ENCODE measurements around the gene DOK1. TPM values are rescaled to one million over a fixed set of nuclear protein-coding genes. Genes with fewer than 3 reads are reported as not detected.
"Not testable (repeated sequence)": the region's sequence is repeated elsewhere in the genome, so short reads cannot be mapped to it uniquely, and the experiment has no call there.

The DOK1 gene
- total RNA-seq, 1 experiment from 2014 or later, result 6.2 TPM

GRCh38 chr2:74559912-74560311 lies 5.4 kb downstream of the DOK1 start:
- Histone ChIP-seq H3K36me3 (ENCODE audit: control insufficient read depth, insufficient read depth, low read length) (no peaks in the 10 kb centered on the region), H3K27me3 (ENCODE audit: control insufficient read depth, insufficient read depth, low read length) (peaks cover 2% of the 10 kb centered on the region; the same call in 1 of the 2 replicates), H3K27ac (ENCODE audit: low read length) (no peak overlapping the region), H3K4me3 (ENCODE audit: low read depth in 2 of 2, low read length in 2 of 2) (no peak overlapping the region), H3K4me1 (ENCODE audit: control insufficient read depth, insufficient read depth, low read length) (no peaks in the 10 kb centered on the region), H3K9me3 (ENCODE audit: control insufficient read depth, insufficient read depth, low read depth, low read length) (no peaks in the 10 kb centered on the region)
- TF ChIP-seq, protein P1, sequence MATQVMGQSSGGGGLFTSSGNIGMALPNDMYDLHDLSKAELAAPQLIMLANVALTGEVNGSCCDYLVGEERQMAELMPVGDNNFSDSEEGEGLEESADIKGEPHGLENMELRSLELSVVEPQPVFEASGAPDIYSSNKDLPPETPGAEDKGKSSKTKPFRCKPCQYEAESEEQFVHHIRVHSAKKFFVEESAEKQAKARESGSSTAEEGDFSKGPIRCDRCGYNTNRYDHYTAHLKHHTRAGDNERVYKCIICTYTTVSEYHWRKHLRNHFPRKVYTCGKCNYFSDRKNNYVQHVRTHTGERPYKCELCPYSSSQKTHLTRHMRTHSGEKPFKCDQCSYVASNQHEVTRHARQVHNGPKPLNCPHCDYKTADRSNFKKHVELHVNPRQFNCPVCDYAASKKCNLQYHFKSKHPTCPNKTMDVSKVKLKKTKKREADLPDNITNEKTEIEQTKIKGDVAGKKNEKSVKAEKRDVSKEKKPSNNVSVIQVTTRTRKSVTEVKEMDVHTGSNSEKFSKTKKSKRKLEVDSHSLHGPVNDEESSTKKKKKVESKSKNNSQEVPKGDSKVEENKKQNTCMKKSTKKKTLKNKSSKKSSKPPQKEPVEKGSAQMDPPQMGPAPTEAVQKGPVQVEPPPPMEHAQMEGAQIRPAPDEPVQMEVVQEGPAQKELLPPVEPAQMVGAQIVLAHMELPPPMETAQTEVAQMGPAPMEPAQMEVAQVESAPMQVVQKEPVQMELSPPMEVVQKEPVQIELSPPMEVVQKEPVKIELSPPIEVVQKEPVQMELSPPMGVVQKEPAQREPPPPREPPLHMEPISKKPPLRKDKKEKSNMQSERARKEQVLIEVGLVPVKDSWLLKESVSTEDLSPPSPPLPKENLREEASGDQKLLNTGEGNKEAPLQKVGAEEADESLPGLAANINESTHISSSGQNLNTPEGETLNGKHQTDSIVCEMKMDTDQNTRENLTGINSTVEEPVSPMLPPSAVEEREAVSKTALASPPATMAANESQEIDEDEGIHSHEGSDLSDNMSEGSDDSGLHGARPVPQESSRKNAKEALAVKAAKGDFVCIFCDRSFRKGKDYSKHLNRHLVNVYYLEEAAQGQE (IDR thresholded peaks at IDR 0.05; ENCODE audit: insufficient read depth in 1 of 2, low read depth in 2 of 2, low read length in 1 of 2), result no peak
- TF ChIP-seq TCF7L2 (IDR thresholded peaks at IDR 0.05; ENCODE audit: low read depth, low read length) (no peak), POLR2AphosphoS5 (IDR thresholded peaks at IDR 0.05; ENCODE audit: low read depth, low read length) (no peak), SIN3A (IDR thresholded peaks at IDR 0.05; ENCODE audit: borderline replicate concordance, insufficient read depth, low read depth, low read length) (no peak)
- TF ChIP-seq, protein P2, sequence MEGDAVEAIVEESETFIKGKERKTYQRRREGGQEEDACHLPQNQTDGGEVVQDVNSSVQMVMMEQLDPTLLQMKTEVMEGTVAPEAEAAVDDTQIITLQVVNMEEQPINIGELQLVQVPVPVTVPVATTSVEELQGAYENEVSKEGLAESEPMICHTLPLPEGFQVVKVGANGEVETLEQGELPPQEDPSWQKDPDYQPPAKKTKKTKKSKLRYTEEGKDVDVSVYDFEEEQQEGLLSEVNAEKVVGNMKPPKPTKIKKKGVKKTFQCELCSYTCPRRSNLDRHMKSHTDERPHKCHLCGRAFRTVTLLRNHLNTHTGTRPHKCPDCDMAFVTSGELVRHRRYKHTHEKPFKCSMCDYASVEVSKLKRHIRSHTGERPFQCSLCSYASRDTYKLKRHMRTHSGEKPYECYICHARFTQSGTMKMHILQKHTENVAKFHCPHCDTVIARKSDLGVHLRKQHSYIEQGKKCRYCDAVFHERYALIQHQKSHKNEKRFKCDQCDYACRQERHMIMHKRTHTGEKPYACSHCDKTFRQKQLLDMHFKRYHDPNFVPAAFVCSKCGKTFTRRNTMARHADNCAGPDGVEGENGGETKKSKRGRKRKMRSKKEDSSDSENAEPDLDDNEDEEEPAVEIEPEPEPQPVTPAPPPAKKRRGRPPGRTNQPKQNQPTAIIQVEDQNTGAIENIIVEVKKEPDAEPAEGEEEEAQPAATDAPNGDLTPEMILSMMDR (IDR thresholded peaks at IDR 0.05), result no peak
- intact Hi-C loops (cut with micrococcal nuclease; ENCODE audit: unreplicated experiment) (no loop called here), in situ Hi-C loops (cut with HindIII; ENCODE audit: low pct_unique_long_range_greater_than_20kb, low sequenced_read_pairs) (no loop called here)
- no peak for DNase-seq (ENCODE audit: low read depth, low spot score)
- no TSS peak for BruUV-seq (replicated peaks)
- no peak for ATAC-seq
- ChIA-PET POLR2A (no interaction called here), CTCF (no interaction called here)

DNA sequence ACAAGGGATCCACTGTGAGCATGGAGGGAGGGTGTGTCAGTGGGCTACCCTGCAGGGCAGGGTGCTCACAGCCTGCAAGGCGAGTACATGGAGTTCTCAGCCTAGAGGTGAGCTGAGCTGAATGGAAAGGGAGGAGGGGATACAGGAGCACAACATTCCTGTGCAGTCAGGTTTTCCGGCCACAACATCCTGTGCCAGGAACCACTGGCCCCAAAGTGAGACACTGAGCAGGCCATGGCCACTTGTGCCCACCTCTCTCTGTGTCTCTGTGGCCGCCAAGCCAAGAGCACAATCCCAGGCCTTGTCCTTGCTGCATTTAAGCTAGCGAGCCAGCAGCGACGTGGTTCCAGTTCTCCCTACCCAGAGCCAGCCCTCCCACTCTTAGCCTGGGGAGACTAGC lies 6.1 kb downstream of the DOK1 start:
- TF ChIP-seq TCF7L2 (IDR thresholded peaks at IDR 0.05; ENCODE audit: low read depth, low read length) (no peak), POLR2AphosphoS5 (IDR thresholded peaks at IDR 0.05; ENCODE audit: low read depth, low read length) (no peak), SIN3A (IDR thresholded peaks at IDR 0.05; ENCODE audit: borderline replicate concordance, insufficient read depth, low read depth, low read length) (no peak)
- TF ChIP-seq, protein P1 (IDR thresholded peaks at IDR 0.05; ENCODE audit: insufficient read depth in 1 of 2, low read depth in 2 of 2, low read length in 1 of 2), result no peak
- TF ChIP-seq, protein P2 (IDR thresholded peaks at IDR 0.05), result no peak
- ChIA-PET CTCF (no interaction called here), POLR2A (no interaction called here)
- H3K9me3 ChIP-seq (ENCODE audit: control insufficient read depth, insufficient read depth, low read depth, low read length), result no peaks in the 10 kb centered on the region
- no peak overlapping the region for H3K4me3 ChIP-seq (ENCODE audit: low read depth in 2 of 2, low read length in 2 of 2)
- DNase-seq (ENCODE audit: low read depth, low spot score) (no peak), ATAC-seq (0 out of 2 replicates have a peak, but pooled peaks have one; percentile 43)
- in situ Hi-C loops (cut with HindIII; ENCODE audit: low pct_unique_long_range_greater_than_20kb, low sequenced_read_pairs), result no loop called here
- H3K27me3 ChIP-seq (ENCODE audit: control insufficient read depth, insufficient read depth, low read length), result peaks cover 2% of the 10 kb centered on the region; the same call in 1 of the 2 replicates
- no peaks in the 10 kb centered on the region for H3K4me1 ChIP-seq (ENCODE audit: control insufficient read depth, insufficient read depth, low read length)
- H3K36me3 ChIP-seq (ENCODE audit: control insufficient read depth, insufficient read depth, low read length), result no peaks in the 10 kb centered on the region
- H3K27ac ChIP-seq (ENCODE audit: low read length), result no peak overlapping the region
- no TSS peak for BruUV-seq (replicated peaks)
- intact Hi-C loops (cut with micrococcal nuclease; ENCODE audit: unreplicated experiment), result no loop called here

DNA sequence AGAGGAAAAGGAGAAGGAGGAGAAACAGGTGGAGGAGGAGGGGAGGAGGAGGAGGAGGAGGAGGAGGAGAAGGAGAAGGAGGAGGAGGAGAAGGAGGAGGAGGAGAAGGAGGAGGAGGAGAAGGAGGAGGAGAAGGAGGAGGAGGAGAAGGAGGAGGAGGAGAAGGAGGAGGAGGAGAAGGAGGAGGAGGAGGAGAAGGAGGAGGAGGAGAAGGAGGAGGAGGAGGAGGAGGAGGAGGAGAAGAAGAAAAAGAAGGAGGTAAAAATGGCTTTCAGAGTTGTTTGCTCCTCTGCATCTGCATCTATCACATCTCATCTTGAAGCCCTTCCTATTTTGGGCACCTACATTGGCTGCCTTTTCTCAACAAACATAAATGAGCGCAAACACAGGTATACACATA lies 6.5 kb downstream of the DOK1 start:
- CTCF ChIA-PET; H3K4me3 ChIP-seq (ENCODE audit: low read depth in 2 of 2, low read length in 2 of 2); H3K27ac ChIP-seq (ENCODE audit: low read length); H3K9me3 ChIP-seq (ENCODE audit: control insufficient read depth, insufficient read depth, low read depth, low read length); in situ Hi-C loops (cut with HindIII; ENCODE audit: low pct_unique_long_range_greater_than_20kb, low sequenced_read_pairs); intact Hi-C loops (cut with micrococcal nuclease; ENCODE audit: unreplicated experiment); H3K27me3 ChIP-seq (ENCODE audit: control insufficient read depth, insufficient read depth, low read length); DNase-seq (ENCODE audit: low read depth, low spot score); POLR2A ChIA-PET; H3K4me1 ChIP-seq (ENCODE audit: control insufficient read depth, insufficient read depth, low read length); H3K36me3 ChIP-seq (ENCODE audit: control insufficient read depth, insufficient read depth, low read length); BruUV-seq (replicated peaks); ATAC-seq: not testable (repeated sequence)

Measured in Panc1 (cell line).